Inferior parietal cortex (tissue), 1 donor: ENCODE data around the gene TET2.

Source experiments
- DNase-seq: peaks from one replicate; pipeline ENCODE4 v3.0.0-alpha.2; 2016; ENCODE audit errors: extremely low spot score

TET2 gene

GRCh38 chr4:105146276-105147015 lies at the start of gene TET2:
Gene TET2, plus strand, starts transcription at chr4:105146876. Its CDS starts 87,067 bp downstream, at chr4:105233943.
- peak; percentile 89 for DNase-seq

DNA sequence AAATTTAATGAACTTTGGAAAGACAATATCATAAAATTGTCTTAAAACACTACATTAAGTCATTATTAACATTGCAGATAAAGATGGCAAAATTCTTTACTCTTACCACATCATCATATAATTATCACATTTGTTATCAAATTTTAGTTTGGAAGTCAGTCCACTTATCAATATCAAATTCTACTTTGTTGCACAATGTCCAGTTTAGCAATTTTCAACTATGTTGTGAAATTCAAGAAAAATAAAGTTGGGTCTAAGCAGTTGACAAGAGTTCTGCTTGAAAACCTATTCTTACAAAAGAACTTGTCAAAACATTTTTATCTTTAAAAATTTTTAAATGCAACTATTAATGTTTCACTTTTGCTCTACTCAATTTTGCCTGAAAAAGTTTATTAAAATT lies 44.7 kb upstream of the TET2 start:
- no peak for DNase-seq

- no peak for DNase-seq
Measured at GRCh38 chr4:105106426-105106825, 40.2 kb upstream of the TET2 start.

GRCh38 chr4:105107095-105107856 lies 39.4 kb upstream of the TET2 start:
- no peak for DNase-seq

- no peak for DNase-seq
Measured at GRCh38 chr4:105108971-105109370, 37.7 kb upstream of the TET2 start.

- no peak for DNase-seq
Measured at GRCh38 chr4:105112274-105112673, 34.4 kb upstream of the TET2 start.

DNA sequence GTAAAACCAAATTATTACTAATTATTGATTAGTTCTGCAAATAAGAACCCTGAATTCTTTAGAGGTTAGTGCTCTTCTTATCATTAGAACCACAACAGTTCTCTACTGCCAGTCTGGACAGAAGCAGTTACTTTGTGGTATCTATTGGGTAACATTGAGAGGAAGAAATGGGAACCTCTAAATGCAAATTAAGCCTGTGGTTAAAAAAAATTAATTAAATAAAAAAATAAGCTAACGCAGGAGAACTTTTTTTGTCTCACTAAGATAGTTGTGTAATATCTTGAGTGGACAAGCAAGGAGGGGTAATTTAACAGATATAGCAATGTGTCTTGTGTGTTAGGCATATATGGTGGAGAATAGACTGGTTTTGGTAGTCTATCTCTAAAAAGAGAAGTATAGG lies 32.9 kb upstream of the TET2 start:
- no peak for DNase-seq

DNA sequence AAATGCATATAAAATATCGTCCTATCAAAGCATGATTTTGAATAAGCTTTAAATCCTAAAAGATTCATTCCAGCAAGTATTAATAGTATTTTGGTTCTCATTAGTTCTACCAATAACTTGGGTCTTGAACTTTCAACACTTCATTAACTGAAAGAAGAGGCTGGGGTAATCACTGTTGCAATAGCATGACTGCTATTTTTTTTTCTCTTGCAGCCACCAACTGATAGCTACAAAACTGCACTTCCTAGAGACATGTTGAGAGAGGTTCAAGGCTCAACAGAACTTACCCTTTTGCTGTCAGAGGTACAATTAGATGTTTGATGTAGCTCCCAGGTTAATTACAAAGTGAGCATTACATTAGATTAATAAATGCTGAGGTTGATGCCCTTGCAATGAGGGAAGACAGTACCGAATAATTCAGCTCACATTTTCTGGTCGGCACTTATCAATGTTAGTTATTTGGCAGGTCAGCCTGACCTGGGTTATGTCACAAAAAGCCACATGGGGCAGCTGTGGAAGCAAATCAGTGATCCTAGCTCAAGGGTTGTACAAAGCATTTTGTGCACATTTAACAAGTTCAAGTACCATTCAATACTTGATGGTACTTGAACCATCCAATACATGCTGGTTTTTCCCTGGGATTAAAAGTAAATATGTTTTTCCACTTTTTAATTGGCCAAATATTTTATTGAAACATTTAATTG lies 29.9 kb upstream of the TET2 start:
- DNase-seq = no peak

- no peak for DNase-seq
Measured at GRCh38 chr4:105119356-105119755, 27.3 kb upstream of the TET2 start.

- DNase-seq = no peak
Measured at GRCh38 chr4:105120626-105121025, 26.1 kb upstream of the TET2 start.

DNA sequence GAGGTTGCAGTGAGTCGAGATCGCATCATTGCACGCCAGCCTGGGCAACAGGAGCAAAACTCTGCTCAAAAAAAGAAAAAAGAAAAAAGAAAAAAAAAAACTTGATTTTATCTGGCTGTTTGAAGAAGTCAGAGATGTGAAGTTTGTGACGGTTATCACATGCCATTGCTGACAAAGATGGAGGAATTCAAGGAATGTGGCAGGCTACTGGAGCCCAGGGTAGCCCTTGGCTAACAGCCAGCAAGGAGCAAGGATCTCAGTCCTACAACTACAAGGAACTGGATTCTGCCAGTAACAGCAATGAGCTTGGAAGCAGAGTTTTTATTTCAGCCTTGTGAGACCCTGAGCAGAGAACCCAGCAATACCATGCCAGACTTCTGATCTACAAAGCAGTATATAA lies 24.3 kb upstream of the TET2 start:
- DNase-seq = no peak

DNA sequence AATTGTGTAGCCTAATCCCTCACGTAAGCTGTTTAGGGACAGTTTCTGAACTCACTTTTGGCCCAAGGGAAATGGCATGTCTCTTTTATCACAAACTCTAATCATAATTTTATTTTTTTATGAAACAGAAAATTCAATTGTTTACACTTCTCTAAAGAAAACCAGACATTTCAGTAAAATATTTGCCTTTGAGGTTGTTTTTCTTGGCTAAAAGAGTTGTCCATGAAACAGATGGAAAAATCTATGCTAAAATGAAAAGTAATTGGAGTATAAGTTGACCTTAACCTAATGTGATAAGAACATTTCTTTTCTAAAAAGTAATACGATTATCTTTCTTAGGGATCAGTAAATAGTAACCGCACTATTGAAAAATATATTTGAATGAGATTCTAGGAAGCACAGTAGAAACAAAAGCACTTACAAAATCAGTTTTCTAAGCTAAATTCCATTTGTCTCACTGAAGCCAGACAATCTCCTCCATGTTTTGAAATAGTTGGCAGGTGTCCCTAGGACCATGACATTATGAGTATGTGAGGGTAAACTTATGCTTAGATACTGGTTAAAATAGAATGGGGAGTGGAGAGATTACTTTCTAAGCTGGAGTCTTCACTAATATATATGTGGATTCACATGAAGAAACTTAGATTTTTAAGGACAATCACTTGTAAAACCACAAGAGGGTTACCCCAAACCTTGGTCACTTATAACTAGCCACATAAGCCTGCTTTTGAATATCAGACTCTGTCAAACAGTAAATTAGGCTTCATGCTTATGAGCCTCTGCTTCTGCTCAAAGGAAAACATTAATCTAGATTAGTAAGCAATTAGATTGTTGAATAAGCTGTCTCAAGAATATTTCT lies 20.1 kb upstream of the TET2 start:
- DNase-seq = no peak

- DNase-seq = no peak
Measured at GRCh38 chr4:105127170-105127445, 19.6 kb upstream of the TET2 start.

GRCh38 chr4:105128208-105128607 lies 18.5 kb upstream of the TET2 start:
- DNase-seq = no peak

- no peak for DNase-seq
Measured at GRCh38 chr4:105129286-105130040, 17.2 kb upstream of the TET2 start.

GRCh38 chr4:105130945-105131344 lies 15.7 kb upstream of the TET2 start:
- no peak for DNase-seq

DNA sequence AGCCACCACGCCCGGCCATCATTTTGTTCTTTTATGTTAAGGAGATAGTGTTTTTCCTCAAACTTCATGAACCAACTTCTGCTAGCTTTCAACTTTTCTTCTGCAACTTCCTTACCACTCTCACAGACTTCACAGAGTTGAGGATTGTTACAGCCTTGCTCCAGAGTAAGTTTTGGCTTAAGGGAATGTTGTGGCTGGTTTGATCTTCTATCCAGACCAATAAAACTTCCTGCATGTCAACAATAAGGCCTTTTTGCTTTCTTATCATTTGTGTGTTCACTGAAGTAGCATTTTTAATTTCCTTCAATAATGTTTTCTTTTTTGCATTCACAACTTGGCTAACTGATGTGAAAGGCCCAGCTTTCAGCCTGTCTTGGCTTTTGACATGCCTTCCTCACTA lies 12.7 kb upstream of the TET2 start:
- no peak for DNase-seq

GRCh38 chr4:105135785-105136184 lies 10.9 kb upstream of the TET2 start:
- DNase-seq = no peak

DNA sequence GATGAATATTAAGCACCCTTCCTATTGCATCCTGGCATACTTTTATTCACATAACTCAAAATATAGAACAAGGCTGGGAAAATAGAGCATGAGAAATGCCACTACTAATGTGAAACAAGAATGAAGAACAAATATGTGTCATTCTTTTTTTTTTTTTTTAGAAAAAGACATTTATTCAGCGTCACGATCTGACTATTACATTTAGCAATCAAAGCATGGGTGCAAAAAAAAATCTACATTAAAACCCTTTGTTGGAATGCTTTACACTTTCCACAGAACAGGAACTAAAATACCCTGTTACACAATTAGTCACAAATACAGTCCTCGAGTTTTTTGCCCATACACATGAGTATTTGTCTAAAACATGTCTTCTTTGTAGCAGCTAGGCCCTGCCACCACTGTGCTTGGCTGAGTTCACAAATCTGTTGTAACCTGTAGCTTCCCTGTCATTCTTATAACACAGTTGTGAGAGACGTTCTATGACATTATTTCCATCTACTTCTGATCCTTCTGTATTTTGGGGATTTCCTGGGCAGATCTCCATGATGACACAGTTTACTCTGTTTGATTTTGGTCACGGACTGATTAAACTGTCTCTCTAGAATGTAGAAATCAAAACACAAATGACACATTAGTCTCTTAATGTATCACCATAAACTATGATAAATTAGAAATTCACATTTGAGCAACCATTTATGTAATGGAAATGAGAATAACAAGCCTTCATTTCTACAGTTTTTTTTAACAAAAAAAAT lies 9.4 kb upstream of the TET2 start:
- DNase-seq = no peak

DNA sequence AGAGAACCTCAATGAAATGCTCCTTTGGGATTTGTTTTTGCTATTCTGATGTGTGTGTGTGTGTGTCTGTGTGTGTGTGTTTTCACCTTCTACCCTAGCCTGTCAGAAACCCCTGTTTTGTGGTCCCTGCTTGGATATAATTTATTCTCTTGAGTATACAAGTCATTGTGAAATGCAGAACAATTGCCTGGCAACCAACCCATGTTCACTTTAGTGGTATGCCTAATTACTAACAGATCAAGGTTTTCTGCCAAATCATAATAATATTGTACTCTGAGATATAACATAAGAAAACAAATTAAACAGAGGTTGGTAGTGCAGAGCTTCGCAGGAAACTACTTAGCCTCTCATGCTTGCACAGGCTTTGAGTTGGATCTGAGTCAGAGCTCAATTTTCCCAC lies 7.0 kb upstream of the TET2 start:
- DNase-seq = no peak
